ENCODE results near the gene TRIM2. TPM values are rescaled to one million over a fixed set of nuclear protein-coding genes. Genes with fewer than 3 reads are reported as not detected.

The TRIM2 gene
- total and polyA plus RNA-seq, 10 of the 15 experiments (the other 5 are each of a cell fraction or from before 2014, with no cell fraction given) = 0.06 to 0.19 (median 0.15) TPM; not detected in 3

DNA sequence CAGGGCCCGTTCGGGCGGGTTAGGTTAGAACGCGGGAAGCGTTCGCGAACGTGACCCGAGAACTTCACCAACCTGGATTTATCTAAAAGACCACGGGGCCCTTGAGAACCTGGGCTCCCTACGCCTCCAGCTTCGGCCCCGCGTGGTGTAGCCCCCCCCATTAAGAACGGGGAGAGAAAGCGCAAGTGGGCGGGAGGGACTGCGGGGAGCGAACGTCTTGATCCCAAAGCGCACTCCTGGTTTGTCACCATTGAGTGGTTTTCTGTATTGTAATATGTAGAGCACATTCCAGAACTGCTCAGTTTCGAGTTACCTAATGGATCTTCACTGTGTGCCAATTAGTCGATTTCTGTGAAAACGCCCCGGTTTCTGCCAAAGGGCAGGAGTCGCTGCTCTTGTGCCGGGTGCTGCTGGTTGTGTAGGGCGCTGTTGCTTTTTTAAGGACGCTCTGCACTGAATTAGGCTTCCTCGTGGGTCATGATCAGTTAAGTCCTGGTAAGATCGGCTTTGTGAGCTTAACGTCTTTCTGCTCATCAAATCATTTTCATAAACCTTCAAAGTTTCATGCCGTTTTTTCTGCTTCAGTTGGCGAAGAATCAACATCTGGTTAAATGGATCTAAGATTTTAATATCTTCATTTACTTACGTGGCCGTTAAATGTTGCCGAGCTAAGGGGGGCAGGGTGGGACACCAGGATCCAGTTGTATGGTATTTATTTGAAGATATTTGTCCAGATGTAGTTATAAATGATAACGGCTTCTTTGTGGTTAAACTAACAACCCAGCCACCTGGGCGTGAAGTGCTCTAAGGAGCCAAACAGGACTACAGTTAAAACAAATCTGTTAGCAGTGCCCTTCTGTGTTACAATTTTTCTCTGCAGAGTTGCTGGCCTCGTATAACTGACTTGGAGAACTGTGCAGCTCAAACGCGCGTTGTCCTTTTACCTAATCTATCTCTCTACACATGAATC is 141.1 kb downstream of the TRIM2 start:
- Histone ChIP-seq H4K20me1 (ENCODE audit: control insufficient read depth, insufficient read depth) (no peaks in the 10 kb centered on the region; the same call in 1 of the 2 replicates), H3K4me1 (ENCODE audit: control insufficient read depth, insufficient read depth, low read length) (peaks cover 22% of the 10 kb centered on the region; the same call in 1 of the 2 replicates), H3K27ac (ENCODE audit: control insufficient read depth, insufficient read depth) (peak overlapping the region; percentile 76), H3K36me3 (ENCODE audit: control insufficient read depth in 2 of 2, insufficient read depth in 2 of 2, low read length in 1 of 2) (no peaks in the 10 kb centered on the region), H3K4me3 (peak overlapping the region; percentile 93), H3K79me2 (ENCODE audit: control insufficient read depth, insufficient read depth, low read length) (peaks cover 48% of the 10 kb centered on the region), H3K9me3 (replicated peaks; ENCODE audit: control insufficient read depth, insufficient read depth, low read length) (no peaks in the 10 kb centered on the region; the same call in 2 of the 3 replicates), H2AFZ (ENCODE audit: control insufficient read depth, low read depth, low read length) (peak overlapping the region; percentile 88), H3K27me3 (replicated peaks in 1 of 2; ENCODE audit: control insufficient read depth in 2 of 2, insufficient read depth in 2 of 2, low read length in 1 of 2) (no peaks in the 10 kb centered on the region), H3K9ac (ENCODE audit: control insufficient read depth, insufficient read depth, low read length) (peak overlapping the region; percentile 77), H3K4me2 (ENCODE audit: control insufficient read depth, insufficient read depth) (peak overlapping the region; percentile 49)
- POLR2A ChIA-PET = interaction anchor here (0.6 to 1.5 kb wide), 5 partner anchors 85 to 179 kb away, joined by 3 to 5 read pairs (median 4); partner anchors contain the start of gene TMEM131L
- CTCF ChIA-PET = interaction anchor here (0.6 to 10.4 kb wide), 38 partner anchors 9 to 1162 kb away, joined by 3 to 142 read pairs (median 4); partner anchors contain the start of gene TMEM131L
- DNase-seq (ENCODE audit: low read depth, low spot score) (no peak), ATAC-seq (peak; percentile 59), FAIRE-seq (no peak)
- intact Hi-C loops (cut with micrococcal nuclease; ENCODE audit: unreplicated experiment) = loop anchor here (1.0 to 5.0 kb wide), 2 partner anchors 88 to 142 kb away; no protein-coding TSS in a partner anchor
- BruUV-seq (replicated peaks) = TSS peak; percentile 73
- RAD21 ChIA-PET (ENCODE audit: unreplicated experiment) = interaction anchor here (0.5 to 8.4 kb wide), 33 partner anchors 10 to 405 kb away, joined by 3 to 77 read pairs (median 3); partner anchors contain the start of gene TMEM131L
- in situ Hi-C loops (cut with MboI) = loop anchor here (5.0 to 10.0 kb wide), 3 partner anchors 227 to 400 kb away; no protein-coding TSS in a partner anchor
- under 1% methylated on average over 44 of the region's 44 CpGs for WGBS (ENCODE audit: insufficient coverage, insufficient replicate concordance, low lambda C conversion rate, missing lambda C conversion rate)
- SMC1A ChIA-PET (ENCODE audit: uncharacterized antibody, unreplicated experiment) = interaction anchor here (0.7 to 7.9 kb wide), 43 partner anchors 8 to 1162 kb away, joined by 3 to 97 read pairs (median 5); no protein-coding TSS in a partner anchor
- TF ChIP-seq SKIL (IDR thresholded peaks at IDR 0.05; ENCODE audit: low read depth, poor library complexity, severe bottlenecking) (peak; percentile 25), BHLHE40 (IDR thresholded peaks at IDR 0.05; ENCODE audit: borderline replicate concordance in 1 of 2, low read depth in 2 of 2, low read length in 1 of 2) (peak; percentile 8 to 60; a peak in 2 of 4 replicates), SIN3A (IDR thresholded peaks at IDR 0.05; ENCODE audit: low read depth, low read length) (peak; percentile 14; the same call in 1 of the 2 replicates), GABPA (IDR thresholded peaks at IDR 0.05; ENCODE audit: low read depth) (0 out of 2 replicates have a peak, but pooled peaks have one; percentile 9), NFIC (IDR thresholded peaks at IDR 0.05; ENCODE audit: low read depth, low read length) (0 out of 2 replicates have a peak, but pooled peaks have one; percentile 18), CHD1 (IDR thresholded peaks at IDR 0.05; ENCODE audit: low read depth, low read length) (no peak), CBX5 (IDR thresholded peaks at IDR 0.05; ENCODE audit: low read depth) (peak; percentile 50; the same call in 1 of the 2 replicates), TAF1 (IDR thresholded peaks at IDR 0.05; ENCODE audit: borderline replicate concordance, low read depth, low read length) (0 out of 2 replicates have a peak, but pooled peaks have one; percentile 17), JUND (IDR thresholded peaks at IDR 0.05; ENCODE audit: low read depth, low read length) (no peak), FOXM1 (IDR thresholded peaks at IDR 0.05; ENCODE audit: low read depth, low read length) (0 out of 2 replicates have a peak, but pooled peaks have one; percentile 25), HSF1 (IDR thresholded peaks at IDR 0.05; ENCODE audit: low read depth, low read length) (no peak), ZNF592 (IDR thresholded peaks at IDR 0.05) (no peak)
